Mesenteric fat pad (tissue), 1 donor: ENCODE results near the gene SH3GL1. TPM values are rescaled to one million over a fixed set of nuclear protein-coding genes. Genes with fewer than 3 reads are reported as not detected.
"Not testable (repeated sequence)": the region's sequence is repeated elsewhere in the genome, so short reads cannot be mapped to it uniquely, and the experiment has no call there.

Experiments
- DNase-seq: peaks from one replicate; pipeline ENCODE4 v3.0.0-alpha.2; 2020; ENCODE audit warnings: low spot score
- total RNA-seq: library from RNA; stranded (reverse); fragmentation: NEBNext Ultra II Directional; extraction: Animal tissue kit (Norgen Biotek cat#: 25700); gene quantifications from one replicate; pipeline ENCODE4 v1.2.1, GENCODE V29; 2021
- donor health status: DM: yes; HTN: yes; CAD: no.

SH3GL1 gene
- total RNA-seq, 1 donor from 2014 or later: 91.2 TPM

GRCh38 chr19:4363571-4364304 is 36.6 kb downstream of the SH3GL1 start:
- DNase-seq: no peak

GRCh38 chr19:4362831-4363545 is 37.4 kb downstream of the SH3GL1 start:
- no peak for DNase-seq

- DNase-seq: no peak
These were observed 38.1 kb downstream of the SH3GL1 start for GRCh38 chr19:4362101-4362828.

GRCh38 chr19:4361152-4362046 is 38.9 kb downstream of the SH3GL1 start:
- no peak for DNase-seq

- no peak for DNase-seq
These were observed 39.7 kb downstream of the SH3GL1 start for GRCh38 chr19:4360641-4361151.

GRCh38 chr19:4360081-4360569 is 40.2 kb downstream of the SH3GL1 start:
- no peak for DNase-seq

- no peak for DNase-seq
These were observed 40.7 kb downstream of the SH3GL1 start for GRCh38 chr19:4359627-4360000.

- no peak for DNase-seq
These were observed 41.4 kb downstream of the SH3GL1 start for GRCh38 chr19:4358709-4359626.

GRCh38 chr19:4357921-4358326 is 42.4 kb downstream of the SH3GL1 start:
- DNase-seq: no peak

GRCh38 chr19:4357095-4357797 is 43.1 kb downstream of the SH3GL1 start:
- DNase-seq: no peak

GRCh38 chr19:4354897-4355296 is 45.5 kb downstream of the SH3GL1 start:
- no peak for DNase-seq

- no peak for DNase-seq
These were observed 46.1 kb downstream of the SH3GL1 start for GRCh38 chr19:4354282-4354681.

GRCh38 chr19:4352701-4353121 is 47.6 kb downstream of the SH3GL1 start:
- DNase-seq: no peak

GRCh38 chr19:4350726-4351125 is 49.6 kb downstream of the SH3GL1 start:
- no peak for DNase-seq

GRCh38 chr19:4350111-4350510 is 50.2 kb downstream of the SH3GL1 start:
- no peak for DNase-seq

GRCh38 chr19:4349225-4349624 is 51.1 kb downstream of the SH3GL1 start:
- DNase-seq: not testable (repeated sequence)

- DNase-seq: no peak
These were observed 52.8 kb downstream of the SH3GL1 start for GRCh38 chr19:4347521-4347920.

GRCh38 chr19:4346020-4346383 is 54.3 kb downstream of the SH3GL1 start:
- no peak for DNase-seq
